ENCODE results near the gene CRTC3.
"Not testable (repeated sequence)": the region's sequence is repeated elsewhere in the genome, so short reads cannot be mapped to it uniquely, and the experiment has no call there.

Gene CRTC3

GRCh38 chr15:90671216-90671615 lies 141.5 kb downstream of the CRTC3 start:
- H3K4me3 ChIP-seq (ENCODE audit: low read depth, low read length), result no peak overlapping the region
- H3K4ac ChIP-seq (ENCODE audit: low read depth, low read length), result no peak overlapping the region
- H4K91ac ChIP-seq (ENCODE audit: low read depth, low read length), result no peak overlapping the region
- no peak overlapping the region for H3K27ac ChIP-seq (ENCODE audit: low read depth, low read length)
- no peaks in the 10 kb centered on the region for H3K36me3 ChIP-seq (ENCODE audit: control insufficient read depth in 1 of 2, insufficient read depth in 2 of 2, low read length in 2 of 2)
- no peak overlapping the region for H2BK12ac ChIP-seq (ENCODE audit: low read length)
- no peak overlapping the region for H2BK5ac ChIP-seq (ENCODE audit: low read depth, low read length, poor library complexity)
- no peak overlapping the region for H3K4me2 ChIP-seq (ENCODE audit: low read length)
- no peak overlapping the region for H4K12ac ChIP-seq (ENCODE audit: low read depth, low read length)
- no peak overlapping the region for H3K14ac ChIP-seq (ENCODE audit: low read length)
- no peaks in the 10 kb centered on the region for H3K79me1 ChIP-seq (ENCODE audit: low read length)
- H3K27me3 ChIP-seq (ENCODE audit: insufficient read depth, low read length), result no peaks in the 10 kb centered on the region
- no peak overlapping the region for H4K8ac ChIP-seq (ENCODE audit: low read depth, low read length)
- no peak overlapping the region for H2BK120ac ChIP-seq (ENCODE audit: insufficient read depth, low read length, poor library complexity)
- no peak overlapping the region for H2AK5ac ChIP-seq (ENCODE audit: low read length)
- no CpG with 5 or more reads among the region's 4 CpGs for WGBS (ENCODE audit: extremely low coverage, insufficient coverage, insufficient read length)
- H3K23ac ChIP-seq (ENCODE audit: low read length), result no peak overlapping the region
- H3K79me2 ChIP-seq (ENCODE audit: control insufficient read depth, insufficient read depth, low read length, poor library complexity), result no peaks in the 10 kb centered on the region
- H3K9me3 ChIP-seq (ENCODE audit: insufficient read depth, low read depth, low read length), result peaks cover 2% of the 10 kb centered on the region
- no peak for DNase-seq
- no peak overlapping the region for H2AFZ ChIP-seq (ENCODE audit: insufficient read depth, low read length, poor library complexity)
- no peak overlapping the region for H3K18ac ChIP-seq (ENCODE audit: low read length)
- no peaks in the 10 kb centered on the region for H3K4me1 ChIP-seq (ENCODE audit: control insufficient read depth in 1 of 2, insufficient read depth in 2 of 2, low read length in 2 of 2)
- no peak overlapping the region for H3K9ac ChIP-seq (ENCODE audit: low read length)

- H3K14ac ChIP-seq (ENCODE audit: low read length); H3K18ac ChIP-seq (ENCODE audit: low read length); H2BK12ac ChIP-seq (ENCODE audit: low read length); DNase-seq; H3K27me3 ChIP-seq (ENCODE audit: insufficient read depth, low read length); H3K9me3 ChIP-seq (ENCODE audit: insufficient read depth, low read depth, low read length); H4K12ac ChIP-seq (ENCODE audit: low read depth, low read length); H3K36me3 ChIP-seq (ENCODE audit: control insufficient read depth in 1 of 2, insufficient read depth in 2 of 2, low read length in 2 of 2); H2AFZ ChIP-seq (ENCODE audit: insufficient read depth, low read length, poor library complexity); H3K27ac ChIP-seq (ENCODE audit: low read depth, low read length); H2BK120ac ChIP-seq (ENCODE audit: insufficient read depth, low read length, poor library complexity); H3K23ac ChIP-seq (ENCODE audit: low read length); H4K8ac ChIP-seq (ENCODE audit: low read depth, low read length); H3K79me1 ChIP-seq (ENCODE audit: low read length); H4K91ac ChIP-seq (ENCODE audit: low read depth, low read length); H2BK5ac ChIP-seq (ENCODE audit: low read depth, low read length, poor library complexity); H3K4ac ChIP-seq (ENCODE audit: low read depth, low read length); H3K4me1 ChIP-seq (ENCODE audit: control insufficient read depth in 1 of 2, insufficient read depth in 2 of 2, low read length in 2 of 2); H3K79me2 ChIP-seq (ENCODE audit: control insufficient read depth, insufficient read depth, low read length, poor library complexity); H3K4me2 ChIP-seq (ENCODE audit: low read length); H3K9ac ChIP-seq (ENCODE audit: low read length); H3K4me3 ChIP-seq (ENCODE audit: low read depth, low read length); H2AK5ac ChIP-seq (ENCODE audit: low read length): not testable (repeated sequence)
- WGBS (ENCODE audit: extremely low coverage, insufficient coverage, insufficient read length), result no CpG with 5 or more reads among the region's 10 CpGs
Observed at GRCh38 chr15:90673357-90673756, 143.6 kb downstream of the CRTC3 start.

- no CpG with 5 or more reads among the region's 3 CpGs for WGBS (ENCODE audit: extremely low coverage, insufficient coverage, insufficient read length)
- no peak overlapping the region for H2AFZ ChIP-seq (ENCODE audit: insufficient read depth, low read length, poor library complexity)
- no peak overlapping the region for H2BK120ac ChIP-seq (ENCODE audit: insufficient read depth, low read length, poor library complexity)
- H4K91ac ChIP-seq (ENCODE audit: low read depth, low read length), result no peak overlapping the region
- no peak overlapping the region for H2BK12ac ChIP-seq (ENCODE audit: low read length)
- no peak overlapping the region for H3K4me2 ChIP-seq (ENCODE audit: low read length)
- H4K8ac ChIP-seq (ENCODE audit: low read depth, low read length), result no peak overlapping the region
- H3K4me1 ChIP-seq (ENCODE audit: control insufficient read depth in 1 of 2, insufficient read depth in 2 of 2, low read length in 2 of 2), result no peaks in the 10 kb centered on the region
- no peak overlapping the region for H3K23ac ChIP-seq (ENCODE audit: low read length)
- H4K12ac ChIP-seq (ENCODE audit: low read depth, low read length), result no peak overlapping the region
- no peak overlapping the region for H3K27ac ChIP-seq (ENCODE audit: low read depth, low read length)
- no peaks in the 10 kb centered on the region for H3K36me3 ChIP-seq (ENCODE audit: control insufficient read depth in 1 of 2, insufficient read depth in 2 of 2, low read length in 2 of 2)
- H3K79me1 ChIP-seq (ENCODE audit: low read length), result no peaks in the 10 kb centered on the region
- no peak overlapping the region for H2AK5ac ChIP-seq (ENCODE audit: low read length)
- H3K4me3 ChIP-seq (ENCODE audit: low read depth, low read length), result no peak overlapping the region
- H3K14ac ChIP-seq (ENCODE audit: low read length), result no peak overlapping the region
- no peaks in the 10 kb centered on the region for H3K79me2 ChIP-seq (ENCODE audit: control insufficient read depth, insufficient read depth, low read length, poor library complexity)
- no peak for DNase-seq
- H3K9ac ChIP-seq (ENCODE audit: low read length), result no peak overlapping the region
- no peaks in the 10 kb centered on the region for H3K27me3 ChIP-seq (ENCODE audit: insufficient read depth, low read length)
- H2BK5ac ChIP-seq (ENCODE audit: low read depth, low read length, poor library complexity), result no peak overlapping the region
- no peak overlapping the region for H3K4ac ChIP-seq (ENCODE audit: low read depth, low read length)
- H3K18ac ChIP-seq (ENCODE audit: low read length), result no peak overlapping the region
- peaks cover 2% of the 10 kb centered on the region for H3K9me3 ChIP-seq (ENCODE audit: insufficient read depth, low read depth, low read length)
Observed at GRCh38 chr15:90674476-90674875, 144.8 kb downstream of the CRTC3 start.

- H3K18ac ChIP-seq (ENCODE audit: low read length), result no peak overlapping the region
- no peaks in the 10 kb centered on the region for H3K79me1 ChIP-seq (ENCODE audit: low read length)
- no peak overlapping the region for H2AFZ ChIP-seq (ENCODE audit: insufficient read depth, low read length, poor library complexity)
- H3K9ac ChIP-seq (ENCODE audit: low read length), result no peak overlapping the region
- H3K4me2 ChIP-seq (ENCODE audit: low read length), result no peak overlapping the region
- no peak overlapping the region for H4K12ac ChIP-seq (ENCODE audit: low read depth, low read length)
- H3K36me3 ChIP-seq (ENCODE audit: control insufficient read depth in 1 of 2, insufficient read depth in 2 of 2, low read length in 2 of 2), result no peaks in the 10 kb centered on the region
- H4K91ac ChIP-seq (ENCODE audit: low read depth, low read length), result no peak overlapping the region
- no peak overlapping the region for H3K14ac ChIP-seq (ENCODE audit: low read length)
- no peak overlapping the region for H2BK120ac ChIP-seq (ENCODE audit: insufficient read depth, low read length, poor library complexity)
- H2AK5ac ChIP-seq (ENCODE audit: low read length), result no peak overlapping the region
- H3K9me3 ChIP-seq (ENCODE audit: insufficient read depth, low read depth, low read length), result peaks cover 2% of the 10 kb centered on the region
- no peaks in the 10 kb centered on the region for H3K4me1 ChIP-seq (ENCODE audit: control insufficient read depth in 1 of 2, insufficient read depth in 2 of 2, low read length in 2 of 2)
- no peak overlapping the region for H3K4ac ChIP-seq (ENCODE audit: low read depth, low read length)
- H3K4me3 ChIP-seq (ENCODE audit: low read depth, low read length), result no peak overlapping the region
- H3K27ac ChIP-seq (ENCODE audit: low read depth, low read length), result no peak overlapping the region
- no peaks in the 10 kb centered on the region for H3K79me2 ChIP-seq (ENCODE audit: control insufficient read depth, insufficient read depth, low read length, poor library complexity)
- H2BK5ac ChIP-seq (ENCODE audit: low read depth, low read length, poor library complexity), result no peak overlapping the region
- no peaks in the 10 kb centered on the region for H3K27me3 ChIP-seq (ENCODE audit: insufficient read depth, low read length)
- no peak overlapping the region for H3K23ac ChIP-seq (ENCODE audit: low read length)
- WGBS (ENCODE audit: extremely low coverage, insufficient coverage, insufficient read length), result no CpG with 5 or more reads among the region's 5 CpGs
- no peak overlapping the region for H2BK12ac ChIP-seq (ENCODE audit: low read length)
- no peak overlapping the region for H4K8ac ChIP-seq (ENCODE audit: low read depth, low read length)
- DNase-seq, result no peak
Observed at GRCh38 chr15:90675464-90675863, 145.7 kb downstream of the CRTC3 start.
